Activated naive CD4-positive, alpha-beta T cell treated with anti-CD3 and anti-CD28 coated beads, Interleukin-2, amount 50 U/mL, for 24 hours (primary cell): Measurements from ENCODE around the gene FOXK1.
"Not testable (repeated sequence)": the region's sequence is repeated elsewhere in the genome, so short reads cannot be mapped to it uniquely, and the experiment has no call there.

Experiments used
- H3K27ac Mint-ChIP-seq: one replicate; pipeline ENCODE4 v1.8.0; 2021; ENCODE audit warnings: mild to moderate bottlenecking, mixed read lengths
- H3K27me3 Mint-ChIP-seq: one replicate; pipeline ENCODE4 v1.8.0; 2021; ENCODE audit warnings: mixed read lengths
- H3K36me3 Mint-ChIP-seq: one replicate; pipeline ENCODE4 v1.8.0; 2021; ENCODE audit warnings: mixed read lengths
- H3K4me1 Mint-ChIP-seq: one replicate; pipeline ENCODE4 v1.8.0; 2021; ENCODE audit warnings: mixed read lengths
- H3K4me3 Mint-ChIP-seq: one replicate; pipeline ENCODE4 v1.8.0; 2021; ENCODE audit warnings: mild to moderate bottlenecking, mixed read lengths
- H3K9me3 Mint-ChIP-seq: one replicate; pipeline ENCODE4 v1.8.0; 2021; ENCODE audit warnings: mixed read lengths

Gene FOXK1

GRCh38 chr7:4681886-4682620, at the start of gene FOXK1:
Gene FOXK1 (plus strand): TSS chr7:4682295. CDS start chr7:4682309, 14 bp downstream.
- H3K9me3 Mint-ChIP-seq: no peaks in the 10 kb centered on the region
- peak within 1 kb of the TSS; percentile 97 for H3K27ac Mint-ChIP-seq
- no peaks in the 10 kb centered on the region for H3K27me3 Mint-ChIP-seq
- H3K4me1 Mint-ChIP-seq: peaks cover 32% of the 10 kb centered on the region
- H3K4me3 Mint-ChIP-seq: peak within 1 kb of the TSS; percentile 97
- peaks cover 5% of the 10 kb centered on the region for H3K36me3 Mint-ChIP-seq

GRCh38 chr7:4633012-4633411, 49.1 kb upstream of the FOXK1 start:
- H3K4me3 Mint-ChIP-seq: no peak overlapping the region
- H3K27me3 Mint-ChIP-seq: no peaks in the 10 kb centered on the region
- no peaks in the 10 kb centered on the region for H3K9me3 Mint-ChIP-seq
- no peak overlapping the region for H3K27ac Mint-ChIP-seq
- H3K4me1 Mint-ChIP-seq: no peaks in the 10 kb centered on the region
- H3K36me3 Mint-ChIP-seq: no peaks in the 10 kb centered on the region

GRCh38 chr7:4634166-4634565, 47.9 kb upstream of the FOXK1 start:
- H3K27me3 Mint-ChIP-seq: no peaks in the 10 kb centered on the region
- no peaks in the 10 kb centered on the region for H3K36me3 Mint-ChIP-seq
- H3K27ac Mint-ChIP-seq: no peak overlapping the region
- no peak overlapping the region for H3K4me3 Mint-ChIP-seq
- H3K4me1 Mint-ChIP-seq: no peaks in the 10 kb centered on the region
- H3K9me3 Mint-ChIP-seq: no peaks in the 10 kb centered on the region

GRCh38 chr7:4638781-4639575, 43.1 kb upstream of the FOXK1 start:
- Mint-ChIP-seq H3K4me3 (no peak overlapping the region), H3K4me1 (peaks cover 8% of the 10 kb centered on the region), H3K9me3 (no peaks in the 10 kb centered on the region), H3K36me3 (no peaks in the 10 kb centered on the region), H3K27me3 (no peaks in the 10 kb centered on the region), H3K27ac (no peak overlapping the region)

GRCh38 chr7:4641091-4641666, 40.9 kb upstream of the FOXK1 start:
- Mint-ChIP-seq H3K36me3 (no peaks in the 10 kb centered on the region), H3K4me3 (peak overlapping the region; percentile 76), H3K27ac (no peak overlapping the region), H3K4me1 (peaks cover 8% of the 10 kb centered on the region), H3K27me3 (no peaks in the 10 kb centered on the region), H3K9me3 (no peaks in the 10 kb centered on the region)

- H3K9me3 Mint-ChIP-seq: no peaks in the 10 kb centered on the region
- no peaks in the 10 kb centered on the region for H3K27me3 Mint-ChIP-seq
- peak overlapping the region; percentile 94 for H3K4me3 Mint-ChIP-seq
- H3K27ac Mint-ChIP-seq: peak overlapping the region; percentile 97
- no peaks in the 10 kb centered on the region for H3K36me3 Mint-ChIP-seq
- H3K4me1 Mint-ChIP-seq: peaks cover 8% of the 10 kb centered on the region
Observed at GRCh38 chr7:4641667-4642467, 40.2 kb upstream of the FOXK1 start.

GRCh38 chr7:4642468-4643203, 39.5 kb upstream of the FOXK1 start:
- H3K4me1 Mint-ChIP-seq: peaks cover 8% of the 10 kb centered on the region
- no peaks in the 10 kb centered on the region for H3K9me3 Mint-ChIP-seq
- H3K27me3 Mint-ChIP-seq: no peaks in the 10 kb centered on the region
- peak overlapping the region; percentile 94 for H3K4me3 Mint-ChIP-seq
- H3K36me3 Mint-ChIP-seq: no peaks in the 10 kb centered on the region
- peak overlapping the region; percentile 97 for H3K27ac Mint-ChIP-seq

- H3K4me3 Mint-ChIP-seq: peak overlapping the region; percentile 94
- not testable (repeated sequence) for H3K36me3 Mint-ChIP-seq, H3K4me1 Mint-ChIP-seq, H3K27me3 Mint-ChIP-seq, H3K9me3 Mint-ChIP-seq
- peak overlapping the region; percentile 97 for H3K27ac Mint-ChIP-seq
Observed at GRCh38 chr7:4643204-4643471, 39.0 kb upstream of the FOXK1 start.

- peaks cover 8% of the 10 kb centered on the region for H3K4me1 Mint-ChIP-seq
- no peak overlapping the region for H3K27ac Mint-ChIP-seq
- no peaks in the 10 kb centered on the region for H3K27me3 Mint-ChIP-seq
- H3K36me3 Mint-ChIP-seq: no peaks in the 10 kb centered on the region
- no peak overlapping the region for H3K4me3 Mint-ChIP-seq
- no peaks in the 10 kb centered on the region for H3K9me3 Mint-ChIP-seq
Observed at GRCh38 chr7:4645246-4645645, 36.8 kb upstream of the FOXK1 start.

GRCh38 chr7:4648111-4648510, 34.0 kb upstream of the FOXK1 start:
- H3K4me1 Mint-ChIP-seq: no peaks in the 10 kb centered on the region
- no peaks in the 10 kb centered on the region for H3K9me3 Mint-ChIP-seq
- no peak overlapping the region for H3K27ac Mint-ChIP-seq
- H3K36me3 Mint-ChIP-seq: no peaks in the 10 kb centered on the region
- H3K4me3 Mint-ChIP-seq: no peak overlapping the region
- H3K27me3 Mint-ChIP-seq: no peaks in the 10 kb centered on the region

- H3K9me3 Mint-ChIP-seq: no peaks in the 10 kb centered on the region
- no peak overlapping the region for H3K27ac Mint-ChIP-seq
- H3K36me3 Mint-ChIP-seq: no peaks in the 10 kb centered on the region
- H3K27me3 Mint-ChIP-seq: no peaks in the 10 kb centered on the region
- no peak overlapping the region for H3K4me3 Mint-ChIP-seq
- no peaks in the 10 kb centered on the region for H3K4me1 Mint-ChIP-seq
Observed at GRCh38 chr7:4650433-4651047, 31.6 kb upstream of the FOXK1 start.

GRCh38 chr7:4653771-4654170, 28.3 kb upstream of the FOXK1 start:
- H3K9me3 Mint-ChIP-seq: no peaks in the 10 kb centered on the region
- H3K4me3 Mint-ChIP-seq: no peak overlapping the region
- no peak overlapping the region for H3K27ac Mint-ChIP-seq
- peaks cover 2% of the 10 kb centered on the region for H3K36me3 Mint-ChIP-seq
- no peaks in the 10 kb centered on the region for H3K27me3 Mint-ChIP-seq
- no peaks in the 10 kb centered on the region for H3K4me1 Mint-ChIP-seq

GRCh38 chr7:4655311-4655710, 26.8 kb upstream of the FOXK1 start:
- peaks cover 5% of the 10 kb centered on the region for H3K4me1 Mint-ChIP-seq
- no peak overlapping the region for H3K4me3 Mint-ChIP-seq
- H3K9me3 Mint-ChIP-seq: peaks cover 8% of the 10 kb centered on the region
- no peak overlapping the region for H3K27ac Mint-ChIP-seq
- no peaks in the 10 kb centered on the region for H3K27me3 Mint-ChIP-seq
- peaks cover 5% of the 10 kb centered on the region for H3K36me3 Mint-ChIP-seq

- no peak overlapping the region for H3K27ac Mint-ChIP-seq
- H3K36me3 Mint-ChIP-seq: peaks cover 5% of the 10 kb centered on the region
- H3K9me3 Mint-ChIP-seq: peaks cover 9% of the 10 kb centered on the region
- H3K27me3 Mint-ChIP-seq: no peaks in the 10 kb centered on the region
- no peak overlapping the region for H3K4me3 Mint-ChIP-seq
- peaks cover 5% of the 10 kb centered on the region for H3K4me1 Mint-ChIP-seq
Observed at GRCh38 chr7:4655896-4656295, 26.2 kb upstream of the FOXK1 start.
